ENCODE measurements around the gene MITF. TPM values are rescaled to one million over a fixed set of nuclear protein-coding genes. Genes with fewer than 3 reads are reported as not detected.

The MITF gene
- not detected for polyA plus RNA-seq (2012; ENCODE audit: missing spikeins)

- TF ChIP-seq POLR2A (IDR thresholded peaks at IDR 0.05; ENCODE audit: low read depth, low read length) (no peak), POLR2AphosphoS5 (IDR thresholded peaks at IDR 0.05; ENCODE audit: low read depth, low read length) (no peak), TAF1 (IDR thresholded peaks at IDR 0.05; ENCODE audit: borderline replicate concordance, low read depth, low read length) (no peak)
- peak; percentile 47 for DNase-seq (ENCODE audit: insufficient read length)
- peak; percentile 50 for FAIRE-seq
Measured at GRCh38 chr3:69739204-69740102, at the start of gene MITF. Gene MITF (plus strand): TSS chr3:69739464. CDS start chr3:69739598, 134 bp downstream.

- TF ChIP-seq POLR2AphosphoS5 (IDR thresholded peaks at IDR 0.05; ENCODE audit: low read depth, low read length): no peak
- no peak for TF ChIP-seq POLR2A (IDR thresholded peaks at IDR 0.05; ENCODE audit: low read depth, low read length)
- TF ChIP-seq TAF1 (IDR thresholded peaks at IDR 0.05; ENCODE audit: borderline replicate concordance, low read depth, low read length): no peak
- FAIRE-seq: no peak
- no peak for DNase-seq (ENCODE audit: insufficient read length)
Measured at GRCh38 chr3:69691860-69692259, 47.4 kb upstream of the MITF start.

GRCh38 chr3:69692761-69693160, 46.5 kb upstream of the MITF start:
- TF ChIP-seq TAF1 (IDR thresholded peaks at IDR 0.05; ENCODE audit: borderline replicate concordance, low read depth, low read length) (no peak), POLR2A (IDR thresholded peaks at IDR 0.05; ENCODE audit: low read depth, low read length) (no peak), POLR2AphosphoS5 (IDR thresholded peaks at IDR 0.05; ENCODE audit: low read depth, low read length) (no peak)
- no peak for DNase-seq (ENCODE audit: insufficient read length)
- no peak for FAIRE-seq

- FAIRE-seq (no peak), DNase-seq (ENCODE audit: insufficient read length) (no peak)
- TF ChIP-seq POLR2AphosphoS5 (IDR thresholded peaks at IDR 0.05; ENCODE audit: low read depth, low read length) (no peak), TAF1 (IDR thresholded peaks at IDR 0.05; ENCODE audit: borderline replicate concordance, low read depth, low read length) (no peak), POLR2A (IDR thresholded peaks at IDR 0.05; ENCODE audit: low read depth, low read length) (no peak)
Measured at GRCh38 chr3:69695443-69695842, 43.8 kb upstream of the MITF start.

GRCh38 chr3:69695933-69696332, 43.3 kb upstream of the MITF start:
- DNase-seq (ENCODE audit: insufficient read length) (no peak), FAIRE-seq (no peak)
- no peak for TF ChIP-seq TAF1 (IDR thresholded peaks at IDR 0.05; ENCODE audit: borderline replicate concordance, low read depth, low read length)
- no peak for TF ChIP-seq POLR2A (IDR thresholded peaks at IDR 0.05; ENCODE audit: low read depth, low read length)
- no peak for TF ChIP-seq POLR2AphosphoS5 (IDR thresholded peaks at IDR 0.05; ENCODE audit: low read depth, low read length)

- FAIRE-seq (no peak), DNase-seq (ENCODE audit: insufficient read length) (no peak)
- TF ChIP-seq POLR2AphosphoS5 (IDR thresholded peaks at IDR 0.05; ENCODE audit: low read depth, low read length) (no peak), TAF1 (IDR thresholded peaks at IDR 0.05; ENCODE audit: borderline replicate concordance, low read depth, low read length) (no peak), POLR2A (IDR thresholded peaks at IDR 0.05; ENCODE audit: low read depth, low read length) (no peak)
Measured at GRCh38 chr3:69696367-69696766, 42.9 kb upstream of the MITF start.

GRCh38 chr3:69697381-69697780, 41.9 kb upstream of the MITF start:
- no peak for DNase-seq (ENCODE audit: insufficient read length)
- no peak for TF ChIP-seq POLR2AphosphoS5 (IDR thresholded peaks at IDR 0.05; ENCODE audit: low read depth, low read length)
- FAIRE-seq: no peak

- FAIRE-seq (no peak), DNase-seq (ENCODE audit: insufficient read length) (no peak)
- TF ChIP-seq TAF1 (IDR thresholded peaks at IDR 0.05; ENCODE audit: borderline replicate concordance, low read depth, low read length) (no peak), POLR2AphosphoS5 (IDR thresholded peaks at IDR 0.05; ENCODE audit: low read depth, low read length) (no peak), POLR2A (IDR thresholded peaks at IDR 0.05; ENCODE audit: low read depth, low read length) (no peak)
Measured at GRCh38 chr3:69698728-69699127, 40.5 kb upstream of the MITF start.

GRCh38 chr3:69699183-69699582, 40.1 kb upstream of the MITF start:
- DNase-seq (ENCODE audit: insufficient read length) (no peak), FAIRE-seq (no peak)
- TF ChIP-seq POLR2AphosphoS5 (IDR thresholded peaks at IDR 0.05; ENCODE audit: low read depth, low read length): no peak
- no peak for TF ChIP-seq POLR2A (IDR thresholded peaks at IDR 0.05; ENCODE audit: low read depth, low read length)
- TF ChIP-seq TAF1 (IDR thresholded peaks at IDR 0.05; ENCODE audit: borderline replicate concordance, low read depth, low read length): no peak

GRCh38 chr3:69700949-69701348, 38.3 kb upstream of the MITF start:
- FAIRE-seq (no peak), DNase-seq (ENCODE audit: insufficient read length) (no peak)
- TF ChIP-seq TAF1 (IDR thresholded peaks at IDR 0.05; ENCODE audit: borderline replicate concordance, low read depth, low read length) (no peak), POLR2A (IDR thresholded peaks at IDR 0.05; ENCODE audit: low read depth, low read length) (no peak), POLR2AphosphoS5 (IDR thresholded peaks at IDR 0.05; ENCODE audit: low read depth, low read length) (no peak)

- TF ChIP-seq TAF1 (IDR thresholded peaks at IDR 0.05; ENCODE audit: borderline replicate concordance, low read depth, low read length) (no peak), POLR2A (IDR thresholded peaks at IDR 0.05; ENCODE audit: low read depth, low read length) (no peak), POLR2AphosphoS5 (IDR thresholded peaks at IDR 0.05; ENCODE audit: low read depth, low read length) (no peak)
- DNase-seq (ENCODE audit: insufficient read length): no peak
- no peak for FAIRE-seq
Measured at GRCh38 chr3:69710153-69710977, 28.9 kb upstream of the MITF start.
